GM19463 (cell line): Measurements from ENCODE around the gene ADGRD1.
A peak's percentile ranks its signal among the peaks of the same experiment; 100 is the strongest.

Experiments used
- ATAC-seq: cut with Tn5 transposase; IDR thresholded peaks from one replicate; pipeline ENCODE4 v1.9.1; 2021; ENCODE audit warnings: mild to moderate bottlenecking, moderate library complexity; ENCODE audit not compliant: unreplicated experiment

ADGRD1 gene

GRCh38 chr12:131130311-131130911, 176.7 kb downstream of the ADGRD1 start:
- ATAC-seq, result no peak

GRCh38 chr12:131131077-131131807, 177.5 kb downstream of the ADGRD1 start:
- ATAC-seq, result no peak

- no peak for ATAC-seq
These were observed 178.1 kb downstream of the ADGRD1 start for GRCh38 chr12:131131808-131132117.

- ATAC-seq, result peak; percentile 80
These were observed 178.6 kb downstream of the ADGRD1 start for GRCh38 chr12:131132118-131132892.

- no peak for ATAC-seq
These were observed 179.6 kb downstream of the ADGRD1 start for GRCh38 chr12:131133015-131133905.

GRCh38 chr12:131133994-131134393, 180.3 kb downstream of the ADGRD1 start:
- no peak for ATAC-seq

- ATAC-seq, result no peak
These were observed 181.0 kb downstream of the ADGRD1 start for GRCh38 chr12:131134523-131135310.

GRCh38 chr12:131135311-131135785, 181.6 kb downstream of the ADGRD1 start:
- ATAC-seq, result no peak

GRCh38 chr12:131135786-131136538, 182.3 kb downstream of the ADGRD1 start:
- no peak for ATAC-seq

GRCh38 chr12:131136539-131136872, 182.8 kb downstream of the ADGRD1 start:
- no peak for ATAC-seq

GRCh38 chr12:131137009-131137835, 183.5 kb downstream of the ADGRD1 start:
- ATAC-seq, result no peak

GRCh38 chr12:131137836-131138637, 184.3 kb downstream of the ADGRD1 start:
- no peak for ATAC-seq

GRCh38 chr12:131138638-131139362, 185.1 kb downstream of the ADGRD1 start:
- ATAC-seq, result no peak

GRCh38 chr12:131139363-131140068, 185.8 kb downstream of the ADGRD1 start:
- no peak for ATAC-seq

- no peak for ATAC-seq
These were observed 186.3 kb downstream of the ADGRD1 start for GRCh38 chr12:131140069-131140435.

- no peak for ATAC-seq
These were observed 187.0 kb downstream of the ADGRD1 start for GRCh38 chr12:131140697-131141096.

GRCh38 chr12:131141514-131141913, 187.8 kb downstream of the ADGRD1 start:
- ATAC-seq, result no peak
